K562 (cell line): ENCODE results near the gene LMTK2. TPM values are rescaled to one million over a fixed set of nuclear protein-coding genes. Genes with fewer than 3 reads are reported as not detected.
A peak's percentile ranks its signal among the peaks of the same experiment; 100 is the strongest.

Experiments used
- ATF1 ChIP-seq, 2 experiments: fragments of 450-650 bp in 1 of 2; IDR thresholded peaks; 2 replicates each; pipeline ENCODE4 v1.6.1; 2016; ENCODE audit warnings: missing compliant biosample characterization in 1 of 2, missing genetic modification characterization in 1 of 2
- DLX4 ChIP-seq: fragments of 250-450 bp; sonication (Bioruptor Pico); IDR thresholded peaks from 2 replicates; pipeline ENCODE4 v1.6.1; 2021; ENCODE audit warnings: mild to moderate bottlenecking
- E4F1 ChIP-seq: fragments of 250-450 bp; sonication (Bioruptor Pico); IDR thresholded peaks from 2 replicates; pipeline ENCODE4 v1.5.0; 2021; ENCODE audit warnings: mild to moderate bottlenecking, borderline replicate concordance
- FIP1L1 ChIP-seq: fragments of 200-400 bp; formaldehyde crosslinking; IDR thresholded peaks from 2 replicates; pipeline ENCODE4 v1.6.1; 2018; ENCODE audit warnings: mild to moderate bottlenecking, low read depth, low read length; ENCODE audit not compliant: poor library complexity, severe bottlenecking
- JUND ChIP-seq, 2 experiments: IDR thresholded peaks; 2 replicates in 1 of 2; 3 replicates in 1 of 2; pipeline ENCODE4 v1.6.1; 2011; ENCODE audit warnings: borderline replicate concordance in 2 of 2, low read depth in 2 of 2, low read length in 2 of 2, improper control_type of control experiment in 1 of 2, missing biosample characterization in 1 of 2, missing genetic modification characterization in 1 of 2, missing genetic modification reagents in 1 of 2
- POU5F1 ChIP-seq: fragments of 150-350 bp; IDR thresholded peaks from 2 replicates; pipeline ENCODE4 v1.6.1; 2014; ENCODE audit warnings: borderline replicate concordance, low read length, low read depth, mild to moderate bottlenecking; ENCODE audit not compliant: partially characterized antibody
- PYGO2 ChIP-seq: fragments of 450-650 bp; IDR thresholded peaks from 2 replicates; pipeline ENCODE4 v1.6.1; 2016; ENCODE audit warnings: mild to moderate bottlenecking, missing genetic modification characterization, moderate library complexity, missing compliant biosample characterization
- RB1 ChIP-seq: fragments of 450-650 bp; IDR thresholded peaks from 2 replicates; pipeline ENCODE4 v1.6.1; 2017; ENCODE audit warnings: low read depth, mild to moderate bottlenecking
- RBM17 ChIP-seq: fragments of 200-400 bp; formaldehyde crosslinking; IDR thresholded peaks from 2 replicates; pipeline ENCODE4 v1.6.1; 2017; ENCODE audit warnings: low read depth, mild to moderate bottlenecking, low read length, borderline replicate concordance
- SP2 ChIP-seq: IDR thresholded peaks from 2 replicates; pipeline ENCODE4 v1.6.1; 2011; ENCODE audit warnings: mild to moderate bottlenecking, low read depth, low read length, moderate library complexity; ENCODE audit not compliant: poor library complexity, severe bottlenecking; ENCODE audit errors: extremely low read depth
- TFAM ChIP-seq: fragments of 250-450 bp; sonication (Bioruptor Pico); conservative IDR thresholded peaks from 2 replicates; pipeline ENCODE4 v1.5.0; 2021; ENCODE audit warnings: mild to moderate bottlenecking, moderate library complexity
- TSC22D4 ChIP-seq: fragments of 450-650 bp; IDR thresholded peaks from 2 replicates; pipeline ENCODE4 v1.6.1; 2016; ENCODE audit warnings: missing genetic modification characterization, missing biosample characterization, control low read depth
- U2AF1 ChIP-seq: fragments of 200-400 bp; formaldehyde crosslinking; optimal IDR thresholded peaks from 2 replicates; pipeline ENCODE3; 2017; ENCODE audit warnings: mild to moderate bottlenecking, low read depth, low read length, moderate library complexity
- ZBTB2 ChIP-seq: fragments of 450-650 bp; IDR thresholded peaks from 2 replicates; pipeline ENCODE4 v1.6.1; 2016; ENCODE audit warnings: antibody characterized with exemption
- polyA plus RNA-seq, 8 experiments: library from polyadenylated mRNA; depleted of rRNA in 4 of 8; stranded (reverse) in 5 of 8; unstranded in 3 of 8; fragments of >200 nt; fragmentation: Nextera tagmentation in 2 of 8; fragmentation: Illumina TruSeq in 1 of 8; extraction: Ambion mirVana in 2 of 8; extraction: Trizol in 1 of 8; gene quantifications; 2 replicates each; pipeline versions ENCODE4 v1.2.1 to v1.2.3, GENCODE V29; 2011 to 2014; ENCODE audit warnings: inconsistent platforms in 1 of 8, missing spikeins in 1 of 8
- total RNA-seq, 7 experiments: library from RNA; depleted of rRNA in 6 of 7; stranded (reverse); fragments of >200 nt in 6 of 7; fragmentation: Illumina TruSeq in 2 of 7; extraction: Trizol in 2 of 7; gene quantifications; 2 replicates each; pipeline versions ENCODE4 v1.2.1 to v1.2.3, GENCODE V29; 2011 to 2021; ENCODE audit warnings: low replicate concordance in 1 of 7
- TF ChIP-seq, protein P1 (sequence below): fragments of 450-650 bp; formaldehyde crosslinking; IDR thresholded peaks from 2 replicates; pipeline ENCODE4 v1.4.0; 2020; ENCODE audit warnings: mild to moderate bottlenecking, moderate library complexity
- TF ChIP-seq, protein P2 (sequence below): fragments of 450-650 bp; formaldehyde crosslinking; IDR thresholded peaks from 2 replicates; pipeline ENCODE4 v1.4.0; 2020; ENCODE audit warnings: mild to moderate bottlenecking, mixed read lengths

LMTK2 gene
- total and polyA plus RNA-seq, 9 of the 15 experiments (the other 6 are each of a cell fraction or from before 2014, with no cell fraction given), result 0.78 to 16.4 (median 6.3) TPM

DNA sequence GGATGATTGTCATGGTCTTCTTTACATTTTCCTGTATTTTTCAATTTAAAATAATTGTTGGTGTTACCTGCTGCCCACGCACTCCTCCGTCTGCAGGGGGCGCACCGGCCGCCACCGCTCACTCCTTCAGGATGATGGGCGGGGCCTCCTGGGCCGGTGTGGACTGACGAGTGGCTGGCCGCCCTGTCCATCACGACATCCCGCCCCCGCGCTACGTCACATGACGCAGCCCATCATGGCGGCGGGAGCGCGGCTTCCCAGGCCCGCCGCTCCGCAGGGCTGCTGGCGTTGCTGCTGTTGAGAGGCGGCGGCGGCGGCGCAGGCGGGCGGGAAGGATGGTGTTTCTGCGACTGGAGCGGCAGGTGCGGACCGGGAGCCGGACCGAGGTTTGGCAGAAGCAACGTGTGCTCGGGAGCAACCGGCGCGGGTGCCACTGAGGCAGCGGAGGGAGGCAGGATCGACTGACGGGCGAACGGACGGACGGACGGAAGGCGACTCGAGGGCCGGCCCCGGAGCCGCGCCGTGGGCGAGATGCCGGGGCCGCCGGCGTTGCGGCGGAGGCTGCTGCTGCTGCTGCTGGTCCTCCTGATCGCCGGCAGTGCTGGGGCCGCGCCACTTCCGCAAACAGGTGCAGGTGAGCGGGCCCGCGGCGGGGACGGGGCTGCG is at the start of gene LMTK2 (continued):
- TF ChIP-seq E4F1 (CRISPR knock-in tag) (no peak), ATF1 (CRISPR knock-in tag; IDR thresholded peaks at IDR 0.05) (peak; percentile 81), ATF1 (tag; IDR thresholded peaks at IDR 0.05) (peak; percentile 99), U2AF1 (peak; percentile 14), TFAM (CRISPR knock-in tag) (no peak), JUND (IDR thresholded peaks at IDR 0.05; ENCODE audit: borderline replicate concordance, low read depth, low read length) (peak; percentile 78), JUND (tag; IDR thresholded peaks at IDR 0.05; ENCODE audit: borderline replicate concordance, low read depth, low read length) (peak; percentile 22; the same call in 1 of the 3 replicates), RB1 (peak; percentile 97), POU5F1 (no peak), FIP1L1 (peak; percentile 90), DLX4 (CRISPR knock-in tag) (no peak), SP2 (peak; percentile 90), TSC22D4 (tag) (no peak), RBM17 (no peak), ZBTB2 (no peak), PYGO2 (no peak)
- TF ChIP-seq, protein P1, sequence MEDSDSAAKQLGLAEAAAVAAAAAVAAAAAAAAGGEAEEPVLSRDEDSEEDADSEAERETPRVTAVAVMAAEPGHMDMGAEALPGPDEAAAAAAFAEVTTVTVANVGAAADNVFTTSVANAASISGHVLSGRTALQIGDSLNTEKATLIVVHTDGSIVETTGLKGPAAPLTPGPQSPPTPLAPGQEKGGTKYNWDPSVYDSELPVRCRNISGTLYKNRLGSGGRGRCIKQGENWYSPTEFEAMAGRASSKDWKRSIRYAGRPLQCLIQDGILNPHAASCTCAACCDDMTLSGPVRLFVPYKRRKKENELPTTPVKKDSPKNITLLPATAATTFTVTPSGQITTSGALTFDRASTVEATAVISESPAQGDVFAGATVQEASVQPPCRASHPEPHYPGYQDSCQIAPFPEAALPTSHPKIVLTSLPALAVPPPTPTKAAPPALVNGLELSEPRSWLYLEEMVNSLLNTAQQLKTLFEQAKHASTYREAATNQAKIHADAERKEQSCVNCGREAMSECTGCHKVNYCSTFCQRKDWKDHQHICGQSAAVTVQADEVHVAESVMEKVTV (CRISPR knock-in tag), result peak; percentile 77
- TF ChIP-seq, protein P2, sequence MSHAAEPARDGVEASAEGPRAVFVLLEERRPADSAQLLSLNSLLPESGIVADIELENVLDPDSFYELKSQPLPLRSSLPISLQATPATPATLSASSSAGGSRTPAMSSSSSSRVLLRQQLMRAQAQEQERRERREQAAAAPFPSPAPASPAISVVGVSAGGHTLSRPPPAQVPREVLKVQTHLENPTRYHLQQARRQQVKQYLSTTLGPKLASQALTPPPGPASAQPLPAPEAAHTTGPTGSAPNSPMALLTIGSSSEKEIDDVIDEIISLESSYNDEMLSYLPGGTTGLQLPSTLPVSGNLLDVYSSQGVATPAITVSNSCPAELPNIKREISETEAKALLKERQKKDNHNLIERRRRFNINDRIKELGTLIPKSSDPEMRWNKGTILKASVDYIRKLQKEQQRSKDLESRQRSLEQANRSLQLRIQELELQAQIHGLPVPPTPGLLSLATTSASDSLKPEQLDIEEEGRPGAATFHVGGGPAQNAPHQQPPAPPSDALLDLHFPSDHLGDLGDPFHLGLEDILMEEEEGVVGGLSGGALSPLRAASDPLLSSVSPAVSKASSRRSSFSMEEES, result peak; percentile 96
